H1 (cell line): ENCODE measurements around the gene ACTR5.

ENCODE experiments used
- CHD1 ChIP-seq: IDR thresholded peaks from 2 replicates; pipeline ENCODE4 v1.6.1; 2012; ENCODE audit warnings: low read depth, low read length, improper control_type of control experiment
- EZH2 ChIP-seq: fragments of 200-600 bp; sonication (generic); IDR thresholded peaks from 2 replicates; pipeline ENCODE4 v1.7.1; 2012; ENCODE audit warnings: low read depth, mild to moderate bottlenecking, moderate library complexity, low read length, inconsistent platforms; ENCODE audit not compliant: severe bottlenecking
- KDM5A ChIP-seq: fragments of 200-600 bp; IDR thresholded peaks from 2 replicates; pipeline ENCODE4 v1.7.1; 2012; ENCODE audit warnings: mild to moderate bottlenecking, low read length, inconsistent platforms, mixed read lengths
- POLR2AphosphoS5 ChIP-seq: IDR thresholded peaks from 2 replicates; pipeline ENCODE4 v1.6.1; 2011; ENCODE audit warnings: low read depth, low read length
- RAD21 ChIP-seq, 2 experiments: IDR thresholded peaks in 1 of 2; conservative IDR thresholded peaks in 1 of 2; 2 replicates each; pipeline ENCODE4 v1.6.1; 2011; ENCODE audit warnings: low read depth in 2 of 2, low read length in 2 of 2, improper control_type of control experiment in 1 of 2, inconsistent platforms in 1 of 2, mild to moderate bottlenecking in 1 of 2, moderate library complexity in 1 of 2
- RXRA ChIP-seq: IDR thresholded peaks from 2 replicates; pipeline ENCODE4 v1.6.1; 2011; ENCODE audit warnings: low read depth, mild to moderate bottlenecking, low read length, moderate library complexity; ENCODE audit not compliant: insufficient read depth
- SIN3A ChIP-seq, 2 experiments: IDR thresholded peaks in 1 of 2; conservative IDR thresholded peaks in 1 of 2; 2 replicates each; pipeline ENCODE4 v1.6.1; 2011 to 2012; ENCODE audit warnings: low read length in 2 of 2, improper control_type of control experiment in 1 of 2, low read depth in 1 of 2, mild to moderate bottlenecking in 1 of 2
- SP2 ChIP-seq: IDR thresholded peaks from 2 replicates; pipeline ENCODE4 v1.6.1; 2012; ENCODE audit warnings: mild to moderate bottlenecking, low read length, inconsistent platforms
- TCF12 ChIP-seq: IDR thresholded peaks from 2 replicates; pipeline ENCODE4 v1.6.1; 2011; ENCODE audit warnings: low read depth, mild to moderate bottlenecking, low read length
- YY1 ChIP-seq: IDR thresholded peaks from 2 replicates; pipeline ENCODE4 v1.6.1; 2011; ENCODE audit warnings: low read depth, mild to moderate bottlenecking, low read length
- TF ChIP-seq, protein P1 (sequence below), 3 experiments: IDR thresholded peaks; 1 replicate in 2 of 3; 2 replicates in 1 of 3; pipeline versions ENCODE4 v1.5.1 to v1.6.1; 2011; ENCODE audit warnings: low read length in 3 of 3, mild to moderate bottlenecking in 3 of 3, inconsistent platforms in 2 of 3, low read depth in 1 of 3, moderate library complexity in 1 of 3; ENCODE audit not compliant: insufficient read depth in 1 of 3; ENCODE audit errors: control extremely low read depth in 1 of 3
- TF ChIP-seq, protein P2 (sequence below): IDR thresholded peaks from 2 replicates; pipeline ENCODE4 v1.6.1; 2011; ENCODE audit warnings: low read length, improper control_type of control experiment

DNA sequence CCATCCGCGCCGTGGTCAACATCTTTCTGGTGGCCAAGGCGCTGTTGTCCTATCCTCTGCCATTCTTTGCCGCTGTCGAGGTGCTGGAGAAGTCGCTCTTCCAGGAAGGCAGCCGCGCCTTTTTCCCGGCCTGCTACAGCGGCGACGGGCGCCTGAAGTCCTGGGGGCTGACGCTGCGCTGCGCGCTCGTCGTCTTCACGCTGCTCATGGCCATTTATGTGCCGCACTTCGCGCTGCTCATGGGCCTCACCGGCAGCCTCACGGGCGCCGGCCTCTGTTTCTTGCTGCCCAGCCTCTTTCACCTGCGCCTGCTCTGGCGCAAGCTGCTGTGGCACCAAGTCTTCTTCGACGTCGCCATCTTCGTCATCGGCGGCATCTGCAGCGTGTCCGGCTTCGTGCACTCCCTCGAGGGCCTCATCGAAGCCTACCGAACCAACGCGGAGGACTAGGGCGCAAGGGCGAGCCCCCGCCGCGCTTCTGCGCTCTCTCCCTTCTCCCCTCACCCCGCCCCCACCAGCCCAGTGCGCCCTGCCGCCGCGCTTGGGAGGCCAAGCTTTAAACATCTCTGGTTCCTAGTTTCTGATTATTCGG is 20.0 kb upstream of the ACTR5 start:
- TF ChIP-seq, protein P1, sequence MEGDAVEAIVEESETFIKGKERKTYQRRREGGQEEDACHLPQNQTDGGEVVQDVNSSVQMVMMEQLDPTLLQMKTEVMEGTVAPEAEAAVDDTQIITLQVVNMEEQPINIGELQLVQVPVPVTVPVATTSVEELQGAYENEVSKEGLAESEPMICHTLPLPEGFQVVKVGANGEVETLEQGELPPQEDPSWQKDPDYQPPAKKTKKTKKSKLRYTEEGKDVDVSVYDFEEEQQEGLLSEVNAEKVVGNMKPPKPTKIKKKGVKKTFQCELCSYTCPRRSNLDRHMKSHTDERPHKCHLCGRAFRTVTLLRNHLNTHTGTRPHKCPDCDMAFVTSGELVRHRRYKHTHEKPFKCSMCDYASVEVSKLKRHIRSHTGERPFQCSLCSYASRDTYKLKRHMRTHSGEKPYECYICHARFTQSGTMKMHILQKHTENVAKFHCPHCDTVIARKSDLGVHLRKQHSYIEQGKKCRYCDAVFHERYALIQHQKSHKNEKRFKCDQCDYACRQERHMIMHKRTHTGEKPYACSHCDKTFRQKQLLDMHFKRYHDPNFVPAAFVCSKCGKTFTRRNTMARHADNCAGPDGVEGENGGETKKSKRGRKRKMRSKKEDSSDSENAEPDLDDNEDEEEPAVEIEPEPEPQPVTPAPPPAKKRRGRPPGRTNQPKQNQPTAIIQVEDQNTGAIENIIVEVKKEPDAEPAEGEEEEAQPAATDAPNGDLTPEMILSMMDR (IDR thresholded peaks at IDR 0.05; ENCODE audit: control extremely low read depth in 1 of 3, insufficient read depth in 1 of 3, low read depth in 1 of 3, low read length in 3 of 3), result no peak
- TF ChIP-seq RAD21 (IDR thresholded peaks at IDR 0.05 in 1 of 2, conservative IDR thresholded peaks at IDR 0.05 in 1 of 2; ENCODE audit: low read depth in 2 of 2, low read length in 2 of 2) (no peak), POLR2AphosphoS5 (no peak), RXRA (no peak), EZH2 (peak; percentile 83), SP2 (no peak), TCF12 (no peak), KDM5A (no peak), CHD1 (no peak), YY1 (0 out of 2 replicates have a peak, but pooled peaks have one; percentile 25), SIN3A (conservative IDR thresholded peaks at IDR 0.05 in 1 of 2, IDR thresholded peaks at IDR 0.05 in 1 of 2; ENCODE audit: low read depth in 1 of 2, low read length in 2 of 2) (no peak)
- TF ChIP-seq, protein P2, sequence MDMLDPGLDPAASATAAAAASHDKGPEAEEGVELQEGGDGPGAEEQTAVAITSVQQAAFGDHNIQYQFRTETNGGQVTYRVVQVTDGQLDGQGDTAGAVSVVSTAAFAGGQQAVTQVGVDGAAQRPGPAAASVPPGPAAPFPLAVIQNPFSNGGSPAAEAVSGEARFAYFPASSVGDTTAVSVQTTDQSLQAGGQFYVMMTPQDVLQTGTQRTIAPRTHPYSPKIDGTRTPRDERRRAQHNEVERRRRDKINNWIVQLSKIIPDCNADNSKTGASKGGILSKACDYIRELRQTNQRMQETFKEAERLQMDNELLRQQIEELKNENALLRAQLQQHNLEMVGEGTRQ, result no peak
